Muscle layer of duodenum (tissue), 2 donors: ENCODE measurements around the gene TMEM35A.
"Not testable (repeated sequence)": the region's sequence is repeated elsewhere in the genome, so short reads cannot be mapped to it uniquely, and the experiment has no call there.

ENCODE experiments used
- H3K27ac ChIP-seq: one replicate; pipeline ENCODE4 v1.7.0; 2013; ENCODE audit warnings: mild to moderate bottlenecking, low read length
- H3K27me3 ChIP-seq: one replicate; pipeline ENCODE4 v1.7.0; 2013; ENCODE audit warnings: low read depth, mild to moderate bottlenecking, control low read depth, low read length
- H3K36me3 ChIP-seq, 2 donors: one replicate each; pipeline ENCODE4 v1.7.0; 2013; ENCODE audit warnings: low read length in 2 of 2, control low read depth in 1 of 2, mild to moderate bottlenecking in 1 of 2; ENCODE audit not compliant: insufficient read depth in 2 of 2, control insufficient read depth in 1 of 2
- H3K4me1 ChIP-seq, 2 donors: one replicate each; pipeline ENCODE4 v1.7.0; 2013; ENCODE audit warnings: low read length in 2 of 2, mild to moderate bottlenecking in 2 of 2, control low read depth in 1 of 2, moderate library complexity in 1 of 2; ENCODE audit not compliant: insufficient read depth in 2 of 2, control insufficient read depth in 1 of 2
- H3K4me3 ChIP-seq, 2 donors: one replicate each; pipeline ENCODE4 v1.7.0; 2013; ENCODE audit warnings: low read length in 2 of 2, low read depth in 1 of 2, mild to moderate bottlenecking in 1 of 2
- H3K9me3 ChIP-seq, 2 donors: one replicate each; pipeline ENCODE4 v1.7.0; 2013; ENCODE audit warnings: low read length in 2 of 2, control low read depth in 1 of 2, mild to moderate bottlenecking in 1 of 2; ENCODE audit not compliant: control insufficient read depth in 1 of 2
- donor health status: healthy.

TMEM35A gene, protein sequence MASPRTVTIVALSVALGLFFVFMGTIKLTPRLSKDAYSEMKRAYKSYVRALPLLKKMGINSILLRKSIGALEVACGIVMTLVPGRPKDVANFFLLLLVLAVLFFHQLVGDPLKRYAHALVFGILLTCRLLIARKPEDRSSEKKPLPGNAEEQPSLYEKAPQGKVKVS

DNA sequence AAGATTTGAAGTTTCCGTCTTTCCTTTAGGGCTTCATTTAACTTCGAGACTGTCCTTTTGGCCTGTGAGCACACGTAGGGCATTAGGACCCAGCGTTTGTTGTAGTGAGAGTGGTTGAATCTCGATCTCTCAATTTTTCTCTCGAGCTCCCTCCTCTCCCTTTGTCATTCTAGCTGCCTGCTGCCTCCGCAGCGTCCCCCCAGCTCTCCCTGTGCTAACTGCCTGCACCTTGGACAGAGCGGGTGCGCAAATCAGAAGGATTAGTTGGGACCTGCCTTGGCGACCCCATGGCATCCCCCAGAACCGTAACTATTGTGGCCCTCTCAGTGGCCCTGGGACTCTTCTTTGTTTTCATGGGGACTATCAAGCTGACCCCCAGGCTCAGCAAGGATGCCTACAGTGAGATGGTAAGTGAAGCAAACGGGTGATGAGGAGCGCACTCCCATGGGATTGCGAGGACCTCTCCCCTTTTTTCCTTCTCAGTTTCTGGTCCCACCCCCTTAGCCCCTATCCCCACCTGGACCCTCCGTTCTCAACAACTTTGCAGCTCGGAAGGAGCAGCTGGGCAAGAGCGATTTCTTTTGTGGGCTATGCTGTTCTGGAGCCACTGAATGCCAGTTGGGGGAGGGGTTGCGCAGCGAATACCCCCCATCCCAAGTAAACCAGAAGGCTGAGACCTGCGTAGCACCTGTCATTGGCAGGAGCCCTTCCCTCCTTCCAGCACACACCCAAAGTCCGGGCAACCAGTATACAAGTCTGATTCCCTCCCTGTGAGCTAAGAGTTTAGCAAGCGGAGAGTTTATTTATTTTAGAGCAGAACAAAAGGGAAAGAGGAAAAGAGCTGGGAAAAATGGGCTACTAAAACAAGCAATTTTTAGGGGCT, at the start of gene TMEM35A:
Gene TMEM35A, plus strand, starts transcription at position 164 of the 883 bp plus-strand sequence. Its CDS starts 124 bp downstream, at position 288.
- Histone ChIP-seq H3K36me3 (no peaks in the 10 kb centered on the region), H3K9me3 (no peaks in the 10 kb centered on the region), H3K27ac (no peak within 1 kb of the TSS), H3K4me3 (peak within 1 kb of the TSS; percentile 63 to 73), H3K27me3 (no peaks in the 10 kb centered on the region), H3K4me1 (no peaks in the 10 kb centered on the region)

DNA sequence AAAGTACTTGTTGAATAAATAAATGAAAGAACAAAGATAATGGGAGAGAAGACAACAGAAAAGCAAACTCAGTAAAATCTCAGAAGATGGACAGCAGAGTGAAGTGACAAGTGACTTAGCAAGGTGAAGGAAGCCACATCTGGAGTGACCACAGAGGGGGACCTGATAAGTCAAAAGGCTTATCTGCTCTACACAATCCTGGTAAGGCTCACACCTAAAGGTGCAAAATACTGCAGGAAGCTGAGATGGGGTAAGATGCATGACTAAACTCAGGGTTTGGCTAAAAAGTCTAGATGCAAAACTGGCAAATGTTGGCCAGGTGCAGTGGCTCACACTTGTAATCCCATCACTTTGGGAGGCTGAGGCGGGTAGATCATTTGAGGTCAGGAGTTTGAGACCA, 49.0 kb upstream of the TMEM35A start:
- no peaks in the 10 kb centered on the region for H3K4me1 ChIP-seq
- H3K4me3 ChIP-seq, result no peak overlapping the region
- H3K9me3 ChIP-seq, result no peaks in the 10 kb centered on the region
- H3K27me3 ChIP-seq, result no peaks in the 10 kb centered on the region
- no peak overlapping the region for H3K27ac ChIP-seq
- peaks cover 0 to 20% of the 10 kb centered on the region in 2 donors for H3K36me3 ChIP-seq

DNA sequence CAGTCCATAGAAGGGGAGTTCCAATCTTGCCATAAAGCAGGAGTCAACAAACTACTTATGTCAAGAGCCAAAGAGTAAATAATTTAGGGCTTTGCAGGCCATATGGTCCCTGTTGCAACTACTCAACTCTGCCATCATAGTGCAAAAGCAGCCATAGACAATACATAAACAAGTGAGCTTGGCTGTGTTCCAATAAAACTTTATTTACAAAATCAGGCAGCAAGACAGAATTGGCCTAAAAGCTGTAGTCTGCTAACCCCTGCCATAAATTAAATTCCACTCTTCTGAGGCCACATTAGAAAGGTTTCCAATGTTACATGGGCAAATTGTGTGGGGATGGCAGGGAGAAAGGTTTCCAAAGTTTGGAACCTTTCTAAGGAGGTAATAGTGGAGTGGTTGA, 41.4 kb upstream of the TMEM35A start:
- Histone ChIP-seq H3K36me3 (peaks cover 10 to 24% of the 10 kb centered on the region in 2 donors), H3K27me3 (no peaks in the 10 kb centered on the region), H3K9me3 (no peaks in the 10 kb centered on the region), H3K4me1 (no peaks in the 10 kb centered on the region), H3K4me3 (no peak overlapping the region), H3K27ac (no peak overlapping the region)

DNA sequence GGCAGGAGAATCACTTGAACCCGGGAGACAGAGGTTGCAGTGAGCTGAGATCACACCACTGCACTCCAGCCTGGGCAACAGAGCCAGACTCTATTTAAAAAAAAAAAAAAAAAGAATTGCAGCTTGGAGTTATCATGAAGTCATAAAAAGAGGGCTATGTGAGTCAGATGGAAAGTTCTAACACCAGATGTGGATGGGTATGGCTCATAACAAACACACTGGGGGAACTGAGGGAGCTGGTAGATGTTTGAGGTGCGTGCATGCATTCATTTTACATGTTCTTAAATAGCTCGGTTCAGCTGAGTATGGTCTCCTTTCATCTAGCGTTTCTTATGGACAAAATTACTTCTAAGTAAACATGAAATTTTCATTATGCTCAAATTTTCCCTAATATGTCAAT, 38.5 kb upstream of the TMEM35A start:
- Histone ChIP-seq H3K36me3 (peaks cover 13 to 22% of the 10 kb centered on the region in 2 donors), H3K4me3 (no peak overlapping the region), H3K4me1 (no peaks in the 10 kb centered on the region), H3K27ac (no peak overlapping the region), H3K9me3 (no peaks in the 10 kb centered on the region), H3K27me3 (no peaks in the 10 kb centered on the region)

DNA sequence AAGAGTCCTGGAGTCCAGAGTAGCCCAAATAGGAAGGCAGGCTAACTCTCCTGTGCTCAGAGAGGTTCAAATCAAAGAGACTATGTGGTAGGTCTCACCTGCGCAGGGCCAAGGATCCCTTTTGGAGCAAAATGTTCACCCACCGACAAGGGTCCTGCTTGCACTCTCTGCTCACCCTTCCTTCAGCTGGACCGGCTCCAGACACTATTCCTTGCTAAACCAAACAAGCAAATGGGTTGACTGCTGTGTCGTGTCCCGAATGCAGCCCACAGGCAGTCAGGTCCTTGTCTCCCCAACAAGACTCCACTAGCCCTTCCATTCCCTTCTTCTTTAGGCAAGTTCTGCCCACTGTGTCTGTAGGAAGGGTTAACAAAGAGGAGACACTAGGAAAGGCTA, 27.5 kb upstream of the TMEM35A start:
- Histone ChIP-seq H3K27ac (peak overlapping the region; percentile 87), H3K36me3 (no peaks in the 10 kb centered on the region), H3K4me3 (peak overlapping the region; percentile 71 to 79), H3K27me3 (no peaks in the 10 kb centered on the region), H3K4me1 (no peaks in the 10 kb centered on the region), H3K9me3 (no peaks in the 10 kb centered on the region)

DNA sequence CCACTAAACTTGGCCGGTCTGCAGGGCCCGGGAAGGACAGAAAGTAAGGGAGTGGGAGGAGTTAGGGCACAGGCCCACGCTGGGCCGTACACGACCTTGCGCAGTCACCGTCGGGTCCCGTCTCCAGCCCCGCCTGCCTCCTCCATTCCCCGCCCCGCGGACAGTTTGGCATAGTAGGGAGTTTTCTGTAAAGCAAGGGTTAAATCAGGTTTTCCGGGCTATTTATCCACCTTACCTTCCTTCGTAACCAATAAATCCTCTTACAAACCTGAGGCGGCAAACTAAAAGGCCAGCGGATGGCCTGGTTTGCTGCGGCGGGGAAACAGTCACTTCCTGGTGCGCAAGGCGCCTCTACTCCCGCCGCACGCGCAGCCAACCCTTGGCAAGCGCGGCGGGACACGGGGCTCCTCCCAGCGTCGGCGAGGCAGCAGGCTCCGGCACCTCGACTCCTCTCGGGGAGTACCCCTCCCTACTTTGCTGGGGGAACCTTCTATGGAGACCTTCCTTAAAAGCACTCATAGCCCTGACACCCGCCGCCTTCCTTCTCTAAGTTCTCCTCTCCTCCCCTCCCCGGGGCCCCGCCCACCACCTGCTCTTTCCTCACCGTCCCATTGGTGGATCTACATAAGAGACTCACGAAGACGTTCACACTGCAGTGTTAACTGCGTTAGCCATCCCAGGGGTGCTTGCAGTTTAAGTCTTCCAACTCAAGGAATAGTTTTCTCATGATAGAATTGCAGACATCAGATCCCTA, 27.0 kb upstream of the TMEM35A start, which contains the start of gene TRMT2B:
Gene TRMT2B, minus strand, starts transcription at position 563 of the 754 bp plus-strand sequence. CDS start 9,822 bp downstream, outside the sequence.
- Histone ChIP-seq H3K36me3 (no peaks in the 10 kb centered on the region), H3K4me1 (no peaks in the 10 kb centered on the region), H3K27me3 (no peaks in the 10 kb centered on the region), H3K9me3 (no peaks in the 10 kb centered on the region), H3K4me3 (peak within 1 kb of the TSS; percentile 71 to 79), H3K27ac (peak within 1 kb of the TSS; percentile 87)

DNA sequence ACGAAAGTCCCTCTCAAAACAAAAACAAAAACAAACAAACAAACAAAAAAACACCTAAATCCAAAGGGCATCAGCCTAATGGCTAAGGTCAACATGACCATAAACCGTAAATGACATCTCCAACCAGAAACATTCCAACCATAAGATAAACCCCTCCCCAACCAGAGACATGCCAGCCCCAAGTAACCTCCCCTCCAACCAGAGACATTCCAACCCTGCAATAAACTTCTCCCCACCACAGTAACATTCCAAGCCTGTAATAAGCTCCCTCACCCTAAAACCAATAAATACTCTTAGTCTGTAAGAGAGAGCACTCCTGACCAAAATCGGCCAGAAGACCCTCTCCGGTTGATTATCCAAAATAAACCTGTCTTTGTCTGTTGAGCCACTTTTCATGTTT, 22.1 kb upstream of the TMEM35A start:
- H3K4me3 ChIP-seq, result not testable (repeated sequence)

DNA sequence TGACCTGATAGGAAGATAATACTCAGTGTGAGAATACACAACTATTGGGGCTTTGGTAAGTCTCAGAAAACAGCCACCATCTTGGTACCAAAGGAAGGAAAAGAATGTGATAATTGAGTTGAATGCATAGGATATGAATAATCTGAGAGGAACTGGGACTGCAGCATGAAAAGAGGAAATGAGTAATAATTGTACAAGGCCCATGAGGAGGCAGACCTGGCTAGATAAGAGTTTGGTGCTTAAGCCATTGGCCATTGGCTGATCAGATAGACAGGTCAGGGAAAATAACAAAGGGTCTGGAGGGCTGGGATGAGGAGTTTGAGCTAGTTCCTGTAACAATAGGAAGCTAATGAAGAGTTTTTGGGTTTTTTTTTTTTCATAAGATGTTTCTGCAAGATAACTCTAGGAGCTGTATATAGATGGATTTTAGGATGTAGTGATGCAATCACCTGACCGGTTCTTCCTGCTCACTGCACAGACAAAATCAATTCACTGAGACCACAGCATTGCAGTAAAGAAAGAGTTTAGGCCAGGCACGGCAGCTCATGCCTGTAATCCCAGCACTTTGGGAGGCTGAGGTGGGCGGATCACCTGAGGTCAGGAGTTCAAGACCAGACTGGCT, 21.5 kb upstream of the TMEM35A start:
- no peaks in the 10 kb centered on the region for H3K27me3 ChIP-seq
- H3K4me1 ChIP-seq, result no peaks in the 10 kb centered on the region
- H3K27ac ChIP-seq, result no peak overlapping the region

More for the DNA sequence above, 22.1 kb upstream of the TMEM35A start:
- H3K27me3 ChIP-seq, H3K9me3 ChIP-seq, H3K27ac ChIP-seq, H3K36me3 ChIP-seq, H3K4me1 ChIP-seq: not testable (repeated sequence)

DNA sequence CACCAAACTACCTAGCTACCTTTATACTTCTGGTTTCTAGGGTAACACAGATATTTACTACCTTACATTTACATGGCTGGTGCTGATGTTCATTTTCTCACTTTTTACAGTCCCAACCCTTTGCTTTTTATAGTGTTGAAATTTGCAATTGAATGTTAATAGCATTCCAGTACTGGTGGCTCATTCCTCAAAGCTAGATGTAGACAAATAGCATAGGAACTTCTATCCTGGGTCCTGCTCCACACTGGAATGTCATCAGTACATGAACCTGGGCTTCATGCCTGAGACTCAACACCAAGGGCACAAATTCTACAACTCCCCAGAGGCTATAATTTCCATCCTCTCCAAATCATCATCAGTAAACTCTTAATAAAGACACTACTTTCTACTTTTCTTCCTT, 16.5 kb upstream of the TMEM35A start:
- no peaks in the 10 kb centered on the region for H3K4me1 ChIP-seq
- no peaks in the 10 kb centered on the region for H3K27me3 ChIP-seq

More for the DNA sequence above, 21.5 kb upstream of the TMEM35A start:
- H3K36me3 ChIP-seq, result no peaks in the 10 kb centered on the region
- no peak overlapping the region for H3K4me3 ChIP-seq
- H3K9me3 ChIP-seq, result no peaks in the 10 kb centered on the region

DNA sequence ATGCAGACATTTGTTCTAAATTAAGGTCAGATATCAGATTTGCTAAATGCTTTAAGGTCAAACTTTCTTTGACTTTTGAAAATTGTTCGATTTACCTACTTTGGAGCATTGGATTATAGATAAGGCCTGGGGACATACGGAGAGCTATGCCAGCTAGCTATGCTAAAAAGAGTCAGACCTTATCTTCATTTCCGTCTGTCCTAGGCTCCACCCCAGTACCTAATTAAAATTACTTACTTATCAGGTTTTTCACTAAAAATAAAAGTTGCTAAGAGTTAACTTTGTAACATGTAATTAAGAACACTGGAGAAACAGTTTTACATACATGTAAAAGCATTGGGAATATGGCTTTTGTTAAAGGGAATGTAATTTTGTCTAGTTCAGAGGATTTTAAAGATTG, 7.1 kb upstream of the TMEM35A start:
- H3K36me3 ChIP-seq, result no peaks in the 10 kb centered on the region
- H3K9me3 ChIP-seq, result no peaks in the 10 kb centered on the region
- H3K27me3 ChIP-seq, result no peaks in the 10 kb centered on the region
- H3K4me3 ChIP-seq, result no peak overlapping the region
- no peaks in the 10 kb centered on the region for H3K4me1 ChIP-seq
- no peak overlapping the region for H3K27ac ChIP-seq

More for the DNA sequence above, 16.5 kb upstream of the TMEM35A start:
- Histone ChIP-seq H3K9me3 (no peaks in the 10 kb centered on the region), H3K27ac (no peak overlapping the region), H3K4me3 (no peak overlapping the region), H3K36me3 (no peaks in the 10 kb centered on the region)
